Stimulated activated CD4-positive, alpha-beta T cell treated with anti-CD3 and anti-CD28 coated beads, Interleukin-15, amount 100 ng/mL, for 24 hours (primary cell): ENCODE data around the gene CMSS1.

ENCODE experiments used
- DNase-seq: peaks from one replicate; pipeline ENCODE4 v3.0.0-alpha.2; 2020

The CMSS1 gene

GRCh38 chr3:99855900-99856299, 38.2 kb downstream of the CMSS1 start:
- DNase-seq = no peak

DNA sequence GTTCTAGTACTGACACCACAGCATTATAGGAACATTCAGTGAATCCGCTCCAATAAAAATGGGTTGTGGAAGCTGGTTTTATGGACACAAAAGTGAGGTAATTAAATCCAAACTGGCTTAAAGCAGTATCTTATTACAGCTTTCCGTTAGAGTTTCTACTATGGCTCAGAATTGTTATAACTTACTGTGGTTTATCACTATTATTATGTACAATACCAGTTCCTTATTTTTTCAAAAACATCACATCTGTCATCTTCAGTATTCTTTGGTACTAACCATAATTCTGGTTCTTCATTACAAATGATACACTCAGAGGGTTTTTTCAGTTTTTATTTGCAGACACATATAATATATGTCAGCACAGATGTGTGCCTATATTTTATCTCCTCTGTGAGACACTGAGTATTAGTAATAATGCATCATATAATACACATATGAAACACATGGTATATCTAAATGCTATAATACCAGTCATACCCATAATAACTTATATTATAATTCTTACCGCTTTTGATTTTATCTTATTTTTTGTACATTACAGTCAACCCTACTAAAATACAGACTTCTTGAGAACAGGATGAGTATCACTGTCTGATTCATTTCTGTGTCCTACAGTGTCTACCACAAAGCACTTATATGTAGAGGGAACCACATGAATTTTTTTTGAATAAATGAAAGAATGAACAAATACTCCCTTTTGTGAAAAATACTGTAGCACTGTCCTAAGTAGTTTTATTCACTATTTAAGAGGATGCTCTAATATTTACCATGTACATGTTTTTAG, 39.0 kb downstream of the CMSS1 start:
- DNase-seq = no peak

- no peak for DNase-seq
These were observed 39.6 kb downstream of the CMSS1 start for GRCh38 chr3:99857278-99857677.

DNA sequence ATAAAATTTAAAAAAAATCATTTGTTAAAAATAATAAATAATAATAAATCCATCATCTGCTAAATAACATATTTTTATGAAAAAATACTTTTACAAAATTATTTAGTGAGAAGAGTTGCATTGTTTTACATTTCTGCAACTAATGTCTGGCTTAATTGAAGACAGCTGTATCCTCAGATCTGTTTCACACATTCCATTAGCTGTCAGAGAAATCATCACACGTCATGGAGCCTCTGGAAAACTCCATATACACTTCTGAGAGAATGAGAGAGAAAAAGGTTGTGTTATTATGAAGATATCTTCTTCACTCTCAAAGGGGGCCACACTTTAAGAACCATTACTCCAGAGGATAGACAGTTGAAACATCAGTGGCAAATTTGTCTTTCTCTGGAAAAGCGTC, 40.8 kb downstream of the CMSS1 start:
- no peak for DNase-seq

GRCh38 chr3:99859825-99860224, 42.2 kb downstream of the CMSS1 start:
- no peak for DNase-seq

GRCh38 chr3:99861216-99861615, 43.6 kb downstream of the CMSS1 start:
- DNase-seq = no peak

DNA sequence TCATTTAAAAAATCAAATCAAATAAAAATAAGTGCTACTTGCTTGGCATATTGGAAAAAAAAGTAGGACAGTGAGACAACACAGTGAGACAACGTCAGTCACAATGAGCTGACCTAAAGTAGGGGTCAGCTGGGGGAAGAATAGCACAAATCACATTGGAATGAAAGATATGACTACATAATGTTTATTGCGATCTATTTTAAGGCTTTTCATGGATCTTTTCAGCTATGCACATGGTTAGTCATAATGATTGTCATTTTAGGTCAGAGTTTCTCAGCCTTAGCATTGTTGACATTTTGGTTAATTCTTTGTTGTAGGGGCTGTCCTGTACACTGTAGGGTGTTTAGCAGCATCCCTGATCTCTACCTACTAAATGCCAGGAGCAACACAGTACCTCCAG, 44.5 kb downstream of the CMSS1 start:
- DNase-seq = no peak

GRCh38 chr3:99863002-99863401, 45.3 kb downstream of the CMSS1 start:
- no peak for DNase-seq

DNA sequence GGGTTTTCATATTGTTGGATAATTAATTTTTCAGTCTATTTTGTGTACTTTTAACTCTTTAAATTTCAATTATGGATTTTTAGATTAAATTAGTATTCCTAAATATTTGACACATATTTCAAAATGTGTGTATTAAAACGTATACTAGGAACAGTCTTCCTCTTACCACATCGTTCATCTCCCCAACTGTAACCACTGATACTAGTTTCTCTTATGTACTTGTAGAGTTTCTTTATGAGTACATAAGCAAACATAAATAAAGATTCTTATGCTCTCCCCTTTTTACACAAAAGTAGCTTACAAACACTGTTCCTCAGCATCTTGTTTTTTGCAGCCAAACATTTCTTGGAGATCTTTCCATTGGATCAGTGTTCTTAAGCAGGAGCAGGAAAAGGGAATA, 45.9 kb downstream of the CMSS1 start:
- DNase-seq = no peak

- no peak for DNase-seq
These were observed 46.6 kb downstream of the CMSS1 start for GRCh38 chr3:99864289-99864688.

DNA sequence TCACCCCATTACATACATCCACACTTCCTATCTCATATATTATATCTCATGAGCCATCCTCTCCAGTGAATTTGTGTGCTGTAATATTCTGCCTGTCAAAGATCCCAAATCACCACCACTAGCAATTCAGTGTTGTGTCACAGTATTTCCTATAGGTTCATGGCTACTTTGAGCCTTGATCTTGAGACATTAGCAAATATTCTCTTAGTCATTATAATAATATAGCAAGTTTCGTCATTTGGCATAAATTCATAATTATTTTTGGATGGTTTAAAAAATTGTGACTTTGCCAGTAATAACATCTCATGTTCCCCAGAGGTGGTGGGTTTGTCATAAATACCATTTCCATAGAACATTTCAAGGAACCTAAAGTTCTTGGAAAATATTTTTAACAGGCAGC, 47.7 kb downstream of the CMSS1 start:
- DNase-seq = no peak

DNA sequence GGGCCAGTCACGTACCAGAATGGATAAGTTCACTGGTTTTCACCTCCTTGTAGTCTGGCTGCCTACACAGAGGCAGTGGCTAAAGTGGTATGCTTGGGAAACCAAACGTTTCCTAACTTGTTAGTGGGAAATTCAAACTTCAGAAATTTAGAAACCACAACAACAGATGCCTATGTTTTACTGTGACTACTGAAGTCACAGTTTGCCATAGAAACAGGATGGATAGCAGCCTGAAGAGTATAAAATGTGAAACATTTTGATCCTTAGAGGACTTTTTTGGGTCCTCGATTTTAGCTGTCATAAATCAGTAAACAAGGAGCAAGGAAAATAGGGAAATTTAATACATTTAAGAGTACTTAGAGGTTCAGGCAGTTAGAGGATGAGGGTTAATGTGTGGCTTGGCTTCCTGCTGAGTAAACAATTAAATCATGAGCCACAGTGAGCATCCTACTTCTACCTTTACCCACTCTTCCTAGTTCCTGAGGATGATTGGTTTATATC, 48.6 kb downstream of the CMSS1 start:
- no peak for DNase-seq

DNA sequence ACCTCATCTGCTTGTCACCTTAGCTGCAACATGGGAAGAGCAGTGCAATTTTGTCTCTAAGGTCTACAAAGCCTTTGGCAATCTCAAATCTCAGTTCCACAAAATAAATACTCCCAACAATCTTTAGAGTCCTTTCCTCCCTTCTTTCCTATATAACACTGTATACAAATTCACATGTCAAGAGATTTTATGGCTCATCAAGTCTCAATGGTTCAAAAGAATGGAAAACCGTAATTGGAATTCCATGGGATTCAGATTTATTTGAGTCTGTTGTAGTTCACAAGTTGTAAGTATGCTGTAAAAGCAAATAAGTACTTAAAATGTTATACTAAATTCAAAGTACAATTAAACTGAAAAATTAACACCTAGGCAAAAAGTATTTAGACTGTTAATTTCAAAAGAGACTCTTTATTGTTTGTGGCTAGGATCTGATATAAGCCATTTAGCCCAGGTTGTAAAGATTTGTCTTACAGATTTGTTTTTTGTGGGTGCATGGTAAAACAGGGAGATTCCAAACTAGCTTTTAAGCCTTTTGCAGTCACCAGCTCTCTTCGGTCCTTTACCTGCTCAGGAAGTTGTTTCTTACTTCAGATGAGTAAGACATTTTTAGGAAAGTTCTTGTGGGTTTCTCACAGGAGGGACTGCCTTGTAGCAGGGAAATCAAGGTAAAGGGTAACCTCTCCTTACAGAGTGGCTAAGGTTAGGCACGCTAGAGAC, 50.1 kb downstream of the CMSS1 start:
- DNase-seq = no peak

DNA sequence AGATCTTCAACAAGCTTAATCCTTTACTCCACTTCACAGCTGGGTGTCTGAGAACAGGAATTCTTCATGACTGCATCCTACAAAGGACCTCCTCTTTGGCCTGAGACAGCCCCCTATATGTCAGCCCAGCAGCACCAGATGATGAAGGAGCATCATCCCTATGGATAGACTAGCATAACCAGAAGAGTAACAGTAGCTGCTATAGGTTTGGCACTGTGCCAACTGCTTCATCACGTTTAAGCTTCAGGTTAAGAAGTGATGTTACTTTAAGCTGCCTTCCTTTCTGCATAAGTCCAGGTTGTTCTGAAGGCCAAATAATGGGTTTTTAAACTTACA, 50.6 kb downstream of the CMSS1 start:
- DNase-seq = peak; percentile 22

DNA sequence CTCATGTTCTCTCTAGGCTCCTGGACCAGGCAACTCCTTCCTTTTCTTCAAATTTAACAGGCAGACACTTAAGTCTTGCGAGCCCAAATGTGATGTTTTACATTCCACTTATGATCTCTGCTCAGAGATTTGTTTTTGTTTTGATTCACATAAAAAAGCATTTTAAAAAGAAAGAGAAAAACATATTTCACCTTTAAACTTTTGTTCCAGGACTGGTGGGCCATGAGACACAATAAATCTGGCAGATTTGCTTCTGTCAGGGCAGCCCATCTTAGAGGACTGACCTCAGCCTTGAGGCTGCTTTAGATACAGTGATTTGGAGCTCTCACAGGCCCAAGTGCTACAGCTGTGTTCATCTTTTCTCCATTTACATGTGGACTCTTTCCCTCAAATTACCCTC, 52.0 kb downstream of the CMSS1 start:
- DNase-seq = no peak

DNA sequence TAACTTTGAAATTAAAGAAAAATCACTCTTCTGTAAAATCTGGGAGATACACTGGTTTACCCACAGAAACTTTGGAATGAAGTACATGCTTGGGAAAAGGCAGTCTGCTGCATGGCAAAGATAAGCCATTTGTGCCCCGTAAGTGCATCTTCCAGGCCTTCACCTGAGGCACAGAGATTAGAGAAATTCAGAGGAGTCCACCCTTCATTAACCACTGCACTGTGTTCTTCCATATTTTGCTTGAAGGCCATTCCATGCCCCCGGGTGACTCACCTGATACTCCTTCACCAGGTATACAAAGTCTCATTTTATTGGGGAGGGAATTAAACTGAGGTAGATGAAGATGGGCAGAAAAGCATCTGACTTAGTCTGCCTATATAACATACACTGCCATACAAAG, 53.0 kb downstream of the CMSS1 start:
- DNase-seq = no peak

- DNase-seq = no peak
These were observed 53.8 kb downstream of the CMSS1 start for GRCh38 chr3:99871231-99872045.

DNA sequence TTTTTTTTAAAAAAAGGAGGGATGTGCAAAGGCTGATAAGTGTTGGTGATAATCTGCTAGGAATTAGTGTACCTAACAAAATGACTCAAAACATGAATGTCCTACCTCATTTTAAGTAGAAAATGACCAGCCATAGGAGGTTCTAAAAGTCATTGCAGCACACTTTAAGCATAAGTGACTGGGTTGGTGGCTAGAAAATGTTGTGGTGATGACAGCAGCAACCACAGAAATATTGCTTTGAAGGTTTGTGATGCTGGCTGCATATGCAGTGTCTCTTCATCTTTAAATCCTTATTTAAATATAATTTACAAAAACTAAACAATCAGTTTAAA, 55.2 kb downstream of the CMSS1 start:
- no peak for DNase-seq

GRCh38 chr3:99873269-99874102, 55.8 kb downstream of the CMSS1 start:
- no peak for DNase-seq

DNA sequence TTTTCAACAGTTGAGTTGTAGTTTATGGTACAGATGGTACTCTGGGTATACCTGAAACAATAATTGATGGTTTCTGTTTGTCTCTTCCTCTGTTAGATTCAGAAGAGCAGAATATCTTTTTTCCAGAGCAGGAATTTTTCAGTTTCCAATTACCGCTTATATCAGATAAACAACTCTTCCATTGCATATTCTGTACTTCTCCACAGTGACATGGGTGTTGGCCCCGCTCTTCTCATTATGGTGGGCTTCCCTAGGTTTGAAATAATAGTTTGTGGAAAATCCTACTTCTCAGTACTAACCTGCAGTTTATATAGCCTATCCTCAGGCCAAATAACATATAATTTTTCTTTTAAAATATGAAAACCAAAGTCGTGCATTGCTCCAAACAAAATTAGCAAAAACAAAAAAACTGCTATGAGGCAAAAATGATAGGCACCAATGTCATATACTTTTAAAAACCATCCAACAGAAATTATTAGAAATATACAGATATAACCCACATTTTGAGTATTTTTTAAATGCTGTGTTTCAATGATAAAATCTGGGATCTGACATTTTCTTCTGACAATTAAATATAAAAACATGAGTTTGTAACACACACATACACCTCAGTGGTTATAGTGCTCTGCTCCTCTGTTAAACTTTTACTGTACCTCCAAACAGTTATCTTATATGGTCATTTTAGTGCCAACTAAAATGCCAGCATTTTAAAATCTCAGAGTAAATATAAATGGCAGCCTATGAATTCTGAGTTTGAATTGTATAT, 56.8 kb downstream of the CMSS1 start:
- DNase-seq = no peak

- no peak for DNase-seq
These were observed 57.9 kb downstream of the CMSS1 start for GRCh38 chr3:99875581-99875928.
